Activated naive CD4-positive, alpha-beta T cell treated with anti-CD3 and anti-CD28 coated beads for 36 hours (primary cell): Measurements from ENCODE around the gene FAT1. TPM values are rescaled to one million over a fixed set of nuclear protein-coding genes. Genes with fewer than 3 reads are reported as not detected.

Experiments
- CTCF ChIA-PET: fragments of 350-600 bp; sonication (Branson Sonifier 250); formaldehyde crosslinking; loops from one replicate; lab custom pipeline; 2021; ENCODE audit warnings: antibody characterized with exemption; lab: Charles Lee
- DNase-seq: peaks from one replicate; pipeline ENCODE4 v3.0.0-alpha.2; 2020
- H3K27ac Mint-ChIP-seq: one replicate; pipeline ENCODE4 v1.8.0; 2021; ENCODE audit warnings: mild to moderate bottlenecking, mixed read lengths
- H3K27me3 Mint-ChIP-seq: one replicate; pipeline ENCODE4 v1.8.0; 2021; ENCODE audit warnings: low read depth, mixed read lengths
- H3K36me3 Mint-ChIP-seq: one replicate; pipeline ENCODE4 v1.8.0; 2021; ENCODE audit warnings: low read depth, mixed read lengths
- H3K4me1 Mint-ChIP-seq: one replicate; pipeline ENCODE4 v1.8.0; 2021; ENCODE audit warnings: low read depth, mixed read lengths
- H3K4me3 Mint-ChIP-seq: one replicate; pipeline ENCODE4 v1.8.0; 2021; ENCODE audit warnings: mild to moderate bottlenecking, moderate library complexity, mixed read lengths
- H3K9me3 Mint-ChIP-seq: one replicate; pipeline ENCODE4 v1.8.0; 2021; ENCODE audit warnings: mixed read lengths
- intact Hi-C: fragments of 100-400 bp; cut with micrococcal nuclease; formaldehyde crosslinking; loops from one replicate; pipeline ENCODE4 v1.15.1; 2023
- total RNA-seq, 2 experiments: library from RNA; stranded (reverse); gene quantifications; one replicate each; pipeline ENCODE4 v1.2.3, GENCODE V29; 2021

FAT1 gene
- total RNA-seq, 2 experiments from 2014 or later = 0.02 to 0.43 TPM

DNA sequence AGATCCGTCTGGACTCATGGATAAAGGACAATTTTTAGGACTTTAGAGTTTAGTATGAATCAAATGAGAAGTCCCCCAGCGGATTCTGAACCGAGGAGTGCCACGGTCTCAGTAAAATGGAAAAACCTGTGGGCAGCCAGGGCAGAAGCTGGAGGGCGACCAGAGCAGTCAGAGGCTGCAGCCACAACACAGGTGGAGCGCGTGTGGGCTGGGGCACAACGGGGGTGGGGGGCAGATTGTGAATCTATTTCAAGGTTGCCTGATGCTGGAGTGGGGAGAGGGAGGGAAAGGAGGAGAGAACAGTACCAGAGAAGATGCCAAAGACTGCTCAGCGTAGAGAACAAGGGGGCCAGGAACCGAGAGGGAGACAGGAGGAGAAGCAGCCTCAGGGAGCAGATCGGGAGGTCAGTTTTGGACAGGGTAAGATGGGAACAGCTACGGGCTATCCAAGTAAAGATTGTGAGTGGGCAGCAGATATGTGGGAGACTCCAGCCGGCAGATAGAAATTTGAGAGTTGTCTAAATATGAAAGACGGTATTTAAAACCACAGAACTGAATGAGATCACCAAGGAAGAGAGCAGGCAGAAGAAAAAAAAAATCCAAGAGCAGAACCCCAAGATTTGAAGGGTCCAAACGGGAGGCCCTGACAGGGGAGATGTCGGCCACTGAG is 9.5 kb downstream of the FAT1 start:
- no peak for DNase-seq
- Mint-ChIP-seq H3K27ac (no peak overlapping the region), H3K27me3 (peaks cover 10% of the 10 kb centered on the region), H3K9me3 (peaks cover 8% of the 10 kb centered on the region), H3K4me3 (no peak overlapping the region), H3K36me3 (no peaks in the 10 kb centered on the region), H3K4me1 (no peaks in the 10 kb centered on the region)
- CTCF ChIA-PET = no interaction called here
- intact Hi-C loops = no loop called here

DNA sequence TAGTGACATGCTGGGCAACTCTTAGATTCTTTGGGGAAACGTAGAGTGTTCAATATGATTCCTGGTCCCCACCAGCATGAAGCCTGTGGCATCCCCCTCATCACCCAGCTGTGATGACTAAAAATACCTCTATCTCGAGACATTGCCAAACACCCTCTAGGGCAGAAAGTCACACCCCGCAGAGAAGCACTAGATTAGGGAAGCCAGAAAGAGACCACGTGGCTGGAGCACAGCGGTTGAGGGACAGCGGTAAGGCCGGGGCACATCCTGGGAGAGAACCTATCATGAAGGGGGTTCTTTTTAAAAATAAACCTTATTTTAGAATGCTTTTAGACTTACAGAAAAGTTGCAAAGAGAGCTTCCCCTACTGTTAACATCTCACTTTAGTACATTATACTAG is 11.0 kb downstream of the FAT1 start:
- Mint-ChIP-seq H3K9me3 (peaks cover 2% of the 10 kb centered on the region), H3K27ac (no peak overlapping the region), H3K27me3 (peaks cover 4% of the 10 kb centered on the region), H3K4me3 (no peak overlapping the region), H3K4me1 (no peaks in the 10 kb centered on the region), H3K36me3 (no peaks in the 10 kb centered on the region)
- no peak for DNase-seq
- intact Hi-C loops = no loop called here
- CTCF ChIA-PET = no interaction called here

DNA sequence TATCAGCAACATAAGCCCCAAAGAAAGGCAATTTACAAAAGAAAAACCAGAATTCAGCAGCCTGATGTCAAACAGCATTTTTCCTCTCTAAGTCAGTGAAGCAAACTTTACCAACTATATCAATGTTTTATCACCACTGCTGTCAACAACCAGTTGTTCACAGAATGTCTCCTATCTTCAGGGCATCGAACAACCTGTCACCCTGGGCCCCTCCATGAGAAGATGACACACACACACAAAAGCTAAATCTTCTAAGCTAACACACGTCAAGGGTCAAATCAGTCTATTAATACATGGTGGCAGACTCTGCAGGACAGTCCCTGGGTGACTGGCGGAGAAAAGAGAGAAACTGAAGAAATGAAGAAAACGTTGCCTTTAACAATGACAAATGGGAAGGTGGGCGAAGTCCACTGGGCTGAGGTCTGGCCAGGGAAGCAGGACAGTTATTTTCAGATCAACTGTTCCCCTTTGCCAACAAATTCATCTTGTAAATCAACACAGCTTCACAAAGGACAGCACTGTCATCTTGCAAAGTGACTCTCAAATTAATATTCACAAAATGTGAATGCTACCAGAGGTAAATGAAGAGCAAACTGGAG is 13.0 kb downstream of the FAT1 start:
- peaks cover 4% of the 10 kb centered on the region for H3K27me3 Mint-ChIP-seq
- H3K36me3 Mint-ChIP-seq = no peaks in the 10 kb centered on the region
- intact Hi-C loops = no loop called here
- H3K4me1 Mint-ChIP-seq = no peaks in the 10 kb centered on the region
- CTCF ChIA-PET = no interaction called here
- no peaks in the 10 kb centered on the region for H3K9me3 Mint-ChIP-seq
- H3K4me3 Mint-ChIP-seq = no peak overlapping the region
- no peak for DNase-seq
- H3K27ac Mint-ChIP-seq = no peak overlapping the region

DNA sequence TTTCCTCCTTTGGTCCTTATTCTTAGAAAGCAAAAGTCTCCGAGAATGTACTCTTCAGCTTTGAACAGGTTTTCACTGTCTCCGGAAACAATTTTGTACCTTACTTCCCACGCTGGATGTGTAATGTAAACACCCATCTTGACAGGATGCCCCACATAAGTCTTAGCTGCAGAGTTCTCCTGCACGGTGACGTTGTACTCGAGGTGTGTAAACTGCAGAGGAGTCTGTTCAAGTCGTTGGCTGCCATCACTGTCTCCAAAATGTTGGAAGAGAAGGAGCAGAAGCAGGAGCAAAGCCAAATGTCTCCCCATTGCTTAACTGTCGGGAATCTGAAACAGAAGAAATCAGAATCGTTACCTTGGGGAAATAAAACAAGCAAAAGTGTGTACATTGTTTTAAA is 14.1 kb downstream of the FAT1 start:
- H3K36me3 Mint-ChIP-seq = no peaks in the 10 kb centered on the region
- intact Hi-C loops = no loop called here
- H3K4me3 Mint-ChIP-seq = no peak overlapping the region
- no peak for DNase-seq
- H3K27me3 Mint-ChIP-seq = peaks cover 4% of the 10 kb centered on the region
- H3K4me1 Mint-ChIP-seq = no peaks in the 10 kb centered on the region
- H3K9me3 Mint-ChIP-seq = no peaks in the 10 kb centered on the region
- CTCF ChIA-PET = no interaction called here
- H3K27ac Mint-ChIP-seq = no peak overlapping the region

DNA sequence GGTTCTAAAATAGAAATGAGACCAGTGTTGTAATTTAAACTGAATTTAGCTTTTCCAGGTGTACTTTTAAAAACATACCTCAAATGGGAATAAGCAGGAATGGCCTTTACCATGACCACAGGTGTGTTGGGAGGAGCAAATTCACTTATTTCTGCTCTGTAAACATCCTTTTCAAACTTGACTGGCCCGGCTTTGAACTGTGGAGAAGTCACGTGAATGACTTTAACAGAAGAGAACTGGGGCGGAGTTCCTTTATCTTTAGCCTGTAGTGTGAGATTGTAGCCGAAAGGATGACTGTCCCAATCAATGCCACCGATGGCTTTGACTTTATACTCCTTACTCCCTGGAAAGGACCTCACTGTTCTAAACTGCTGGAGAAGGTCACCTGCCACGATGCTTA is 15.1 kb downstream of the FAT1 start:
- Mint-ChIP-seq H3K36me3 (no peaks in the 10 kb centered on the region), H3K27ac (no peak overlapping the region), H3K27me3 (peaks cover 4% of the 10 kb centered on the region), H3K9me3 (no peaks in the 10 kb centered on the region), H3K4me3 (no peak overlapping the region), H3K4me1 (no peaks in the 10 kb centered on the region)
- DNase-seq = no peak
- intact Hi-C loops = no loop called here
- CTCF ChIA-PET = no interaction called here

DNA sequence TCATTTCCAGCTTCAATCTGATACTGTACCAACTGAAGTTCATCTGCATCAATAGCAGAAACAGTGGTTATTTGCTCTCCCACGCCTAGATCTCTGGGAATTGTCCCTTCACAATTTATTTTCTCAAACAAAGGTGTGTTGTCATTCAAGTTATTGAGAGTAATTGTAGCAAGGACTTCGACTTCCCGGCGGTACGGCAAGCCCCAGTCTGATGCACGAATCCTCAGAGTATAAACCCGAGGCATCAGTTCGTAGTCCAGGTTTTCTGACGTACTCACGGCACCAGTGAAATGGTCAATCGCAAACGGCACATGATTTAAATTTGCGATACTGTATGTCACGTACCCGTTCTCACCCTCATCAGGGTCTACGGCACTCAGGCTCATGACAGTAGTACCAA is 15.7 kb downstream of the FAT1 start:
- Mint-ChIP-seq H3K27me3 (peaks cover 4% of the 10 kb centered on the region), H3K4me1 (no peaks in the 10 kb centered on the region), H3K27ac (no peak overlapping the region), H3K4me3 (no peak overlapping the region), H3K36me3 (no peaks in the 10 kb centered on the region), H3K9me3 (no peaks in the 10 kb centered on the region)
- intact Hi-C loops = no loop called here
- DNase-seq = no peak
- CTCF ChIA-PET = no interaction called here

DNA sequence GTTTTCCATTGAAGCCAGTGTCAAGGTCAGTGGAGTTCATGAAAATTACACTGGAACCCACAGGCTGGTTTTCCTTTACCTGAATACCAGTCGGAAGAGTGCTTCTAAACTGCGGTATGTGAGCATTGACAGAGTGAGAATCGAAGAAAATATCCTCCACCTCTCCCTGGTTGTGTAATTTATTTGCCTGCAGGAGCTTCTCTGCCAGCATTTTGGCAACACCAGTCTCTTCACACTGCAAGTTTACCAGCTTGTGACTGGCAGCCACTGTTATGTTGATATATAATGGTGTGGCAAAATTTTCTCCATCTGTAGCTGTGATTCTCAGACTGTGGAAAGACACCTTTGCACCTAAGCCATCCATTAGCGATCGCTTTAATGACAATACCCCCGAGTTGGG is 16.1 kb downstream of the FAT1 start:
- H3K4me3 Mint-ChIP-seq = no peak overlapping the region
- DNase-seq = no peak
- no peaks in the 10 kb centered on the region for H3K9me3 Mint-ChIP-seq
- intact Hi-C loops = no loop called here
- CTCF ChIA-PET = no interaction called here
- H3K27ac Mint-ChIP-seq = no peak overlapping the region
- H3K4me1 Mint-ChIP-seq = no peaks in the 10 kb centered on the region
- H3K27me3 Mint-ChIP-seq = peaks cover 4% of the 10 kb centered on the region
- no peaks in the 10 kb centered on the region for H3K36me3 Mint-ChIP-seq

DNA sequence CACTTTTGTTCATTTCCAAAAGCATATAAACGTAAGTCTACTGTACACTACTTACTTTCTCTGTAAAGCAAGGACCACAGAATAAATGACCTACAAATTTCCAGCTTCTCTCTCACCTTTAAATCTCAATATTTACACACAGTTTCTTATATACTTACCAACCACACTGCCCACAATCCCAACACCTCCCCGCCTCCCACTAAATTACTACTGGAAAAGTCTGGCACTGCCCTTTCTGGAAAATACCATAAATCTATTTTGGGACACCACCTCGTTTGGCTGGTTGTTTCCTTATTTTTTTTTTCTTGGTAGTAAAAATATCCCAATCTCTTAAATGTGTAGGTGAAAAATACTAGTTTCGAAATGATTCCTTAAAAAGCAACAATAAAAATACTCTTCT is 19.6 kb downstream of the FAT1 start:
- H3K9me3 Mint-ChIP-seq = peaks cover 2% of the 10 kb centered on the region
- no peak overlapping the region for H3K27ac Mint-ChIP-seq
- no peaks in the 10 kb centered on the region for H3K36me3 Mint-ChIP-seq
- no peak for DNase-seq
- no peak overlapping the region for H3K4me3 Mint-ChIP-seq
- intact Hi-C loops = no loop called here
- no peaks in the 10 kb centered on the region for H3K27me3 Mint-ChIP-seq
- CTCF ChIA-PET = no interaction called here
- no peaks in the 10 kb centered on the region for H3K4me1 Mint-ChIP-seq

DNA sequence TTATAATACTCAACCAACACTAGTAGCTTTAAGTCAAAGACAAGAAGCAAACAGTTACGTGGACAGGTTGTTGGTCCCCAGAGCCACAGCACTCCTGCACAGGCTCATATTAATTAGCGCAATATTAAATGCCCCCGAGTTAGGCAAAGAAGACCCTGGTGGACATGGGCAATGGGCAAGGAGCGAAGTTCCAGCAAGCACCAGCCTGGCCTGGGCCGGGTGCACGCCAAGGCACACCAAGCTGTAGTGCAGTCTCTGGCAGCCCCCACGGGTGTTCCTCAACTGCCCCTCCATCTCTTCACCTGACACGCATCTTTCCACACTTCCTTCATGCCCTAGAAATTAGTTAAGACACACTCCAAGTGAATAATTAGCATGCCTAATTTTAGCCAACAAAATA is 20.1 kb downstream of the FAT1 start:
- DNase-seq = no peak
- H3K4me1 Mint-ChIP-seq = no peaks in the 10 kb centered on the region
- H3K9me3 Mint-ChIP-seq = peaks cover 2% of the 10 kb centered on the region
- no peaks in the 10 kb centered on the region for H3K27me3 Mint-ChIP-seq
- CTCF ChIA-PET = no interaction called here
- intact Hi-C loops = no loop called here
- no peak overlapping the region for H3K4me3 Mint-ChIP-seq
- H3K36me3 Mint-ChIP-seq = no peaks in the 10 kb centered on the region
- H3K27ac Mint-ChIP-seq = no peak overlapping the region

DNA sequence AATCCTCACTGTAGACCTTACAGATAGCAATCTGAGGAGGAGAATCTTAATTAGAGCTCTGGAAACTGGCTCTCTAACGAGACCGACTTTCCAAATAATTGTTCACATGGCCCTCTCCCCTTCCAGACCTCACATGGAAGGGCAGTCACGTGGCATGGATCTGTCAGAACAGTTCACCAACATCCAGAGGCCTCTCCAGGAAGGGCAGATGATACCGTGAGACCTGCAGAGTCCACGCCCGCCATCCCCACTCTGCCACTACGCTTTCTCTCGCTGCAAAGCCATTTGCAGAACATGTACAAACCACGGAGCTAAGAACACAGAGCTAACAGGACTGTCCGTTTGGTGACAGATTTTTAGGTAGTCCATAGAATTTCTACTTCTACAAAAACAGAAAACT is 20.7 kb downstream of the FAT1 start:
- DNase-seq = no peak
- intact Hi-C loops = no loop called here
- Mint-ChIP-seq H3K9me3 (peaks cover 2% of the 10 kb centered on the region), H3K4me1 (no peaks in the 10 kb centered on the region), H3K27ac (no peak overlapping the region), H3K27me3 (no peaks in the 10 kb centered on the region), H3K4me3 (no peak overlapping the region), H3K36me3 (no peaks in the 10 kb centered on the region)
- CTCF ChIA-PET = no interaction called here

DNA sequence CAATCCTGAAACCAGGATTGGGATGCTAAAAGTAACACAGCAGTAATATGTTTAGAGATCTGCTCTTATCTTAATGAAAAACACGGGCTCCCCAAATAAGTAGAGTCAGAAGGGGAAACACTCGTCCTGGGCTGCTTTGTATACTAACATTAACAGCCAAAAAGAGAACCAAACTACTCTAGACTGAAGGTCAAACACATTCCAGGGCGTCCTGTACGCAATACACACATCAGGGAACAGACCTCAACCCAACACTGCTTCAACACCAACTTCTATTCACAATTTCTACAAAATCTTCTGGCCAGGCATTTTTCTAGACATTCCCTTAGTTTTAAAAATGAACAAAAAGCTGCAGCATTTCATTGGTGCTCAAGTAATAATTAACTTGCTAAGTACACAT is 21.4 kb downstream of the FAT1 start:
- no peaks in the 10 kb centered on the region for H3K36me3 Mint-ChIP-seq
- no peaks in the 10 kb centered on the region for H3K27me3 Mint-ChIP-seq
- no peaks in the 10 kb centered on the region for H3K4me1 Mint-ChIP-seq
- no peak overlapping the region for H3K27ac Mint-ChIP-seq
- peaks cover 2% of the 10 kb centered on the region for H3K9me3 Mint-ChIP-seq
- CTCF ChIA-PET = no interaction called here
- DNase-seq = no peak
- H3K4me3 Mint-ChIP-seq = no peak overlapping the region
- intact Hi-C loops = no loop called here

DNA sequence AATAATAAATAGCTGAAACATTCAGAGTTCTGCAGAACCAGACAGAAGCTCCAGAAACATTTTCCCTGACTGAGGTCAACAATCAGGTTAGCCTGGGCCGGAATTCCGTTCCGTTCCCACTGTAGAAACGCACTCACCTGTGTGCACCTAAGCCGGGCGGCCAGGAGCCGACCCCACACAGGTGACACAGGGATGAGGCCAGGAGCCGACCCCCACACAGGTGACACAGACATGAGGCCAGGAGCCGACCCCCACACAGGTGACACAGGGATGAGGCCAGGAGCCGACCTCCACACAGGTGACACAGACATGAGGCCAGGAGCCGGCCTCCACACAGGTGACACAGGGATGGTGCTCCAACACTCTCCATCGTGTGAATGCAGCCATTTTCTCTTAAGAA is 21.9 kb downstream of the FAT1 start:
- Mint-ChIP-seq H3K27me3 (no peaks in the 10 kb centered on the region), H3K27ac (no peak overlapping the region)
- CTCF ChIA-PET = no interaction called here

DNA sequence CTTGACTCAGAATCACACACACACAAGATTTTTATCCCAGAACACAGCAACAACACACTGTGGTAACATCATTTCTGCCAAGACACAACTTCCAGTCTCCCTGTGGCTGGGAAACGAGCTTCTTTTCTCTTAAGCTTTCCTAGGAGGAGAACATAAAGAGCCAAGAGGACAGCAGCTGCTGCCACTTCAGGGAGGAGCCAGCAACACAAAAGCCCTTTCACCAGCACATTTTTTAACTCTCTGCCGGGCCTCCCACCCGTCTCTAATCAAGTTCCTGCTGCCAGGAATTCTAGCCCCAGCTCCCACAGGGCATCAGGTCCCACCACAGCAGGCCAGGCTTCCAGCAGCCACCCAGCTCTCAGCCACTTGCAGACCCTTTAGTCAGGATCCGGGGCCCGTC is 22.4 kb downstream of the FAT1 start:
- Mint-ChIP-seq H3K4me3 (no peak overlapping the region), H3K4me1 (no peaks in the 10 kb centered on the region), H3K9me3 (peaks cover 2% of the 10 kb centered on the region), H3K36me3 (no peaks in the 10 kb centered on the region), H3K27ac (no peak overlapping the region), H3K27me3 (no peaks in the 10 kb centered on the region)
- DNase-seq = no peak
- intact Hi-C loops = no loop called here
- CTCF ChIA-PET = no interaction called here

More for the DNA sequence above, 21.9 kb downstream of the FAT1 start:
- no peak overlapping the region for H3K4me3 Mint-ChIP-seq
- DNase-seq = no peak
- H3K36me3 Mint-ChIP-seq = no peaks in the 10 kb centered on the region
- H3K9me3 Mint-ChIP-seq = peaks cover 2% of the 10 kb centered on the region
- no peaks in the 10 kb centered on the region for H3K4me1 Mint-ChIP-seq
- intact Hi-C loops = no loop called here
